Neural progenitor cell (in vitro differentiated cells): ENCODE results near the gene CABP2. TPM values are rescaled to one million over a fixed set of nuclear protein-coding genes. Genes with fewer than 3 reads are reported as not detected.

ENCODE experiments used
- DNase-seq: peaks from one replicate; pipeline ENCODE4 v3.0.0-alpha.2; 2016; ENCODE audit warnings: low spot score
- H2AFZ ChIP-seq: fragments of 200-600 bp; sonication (generic); replicated peaks from 2 replicates; pipeline ENCODE4 v1.6.1; 2016; ENCODE audit warnings: antibody characterized with exemption
- H3F3A ChIP-seq: fragments of 200-600 bp; sonication (generic); 2 replicates; pipeline ENCODE4 v1.6.1; 2016; ENCODE audit warnings: antibody characterized with exemption, low read depth
- H3K27ac ChIP-seq: fragments of 200-600 bp; sonication (generic); 2 replicates; pipeline ENCODE4 v1.5.1; 2016; ENCODE audit warnings: mild to moderate bottlenecking
- H3K27me3 ChIP-seq: fragments of 200-600 bp; sonication (generic); 2 replicates; pipeline ENCODE4 v1.6.1; 2016; ENCODE audit warnings: mild to moderate bottlenecking, moderate library complexity
- H3K36me3 ChIP-seq: fragments of 200-600 bp; sonication (generic); 2 replicates; pipeline ENCODE4 v1.5.1; 2016
- H3K4me1 ChIP-seq: fragments of 200-600 bp; sonication (generic); 2 replicates; pipeline ENCODE4 v1.6.1; 2016; ENCODE audit warnings: mixed run types
- H3K4me2 ChIP-seq: fragments of 200-600 bp; sonication (generic); 2 replicates; pipeline ENCODE4 v1.6.1; 2016
- H3K4me3 ChIP-seq: fragments of 200-600 bp; sonication (generic); 2 replicates; pipeline ENCODE4 v1.5.1; 2016
- H3K79me2 ChIP-seq: fragments of 200-600 bp; sonication (generic); 2 replicates; pipeline ENCODE4 v1.6.1; 2016; ENCODE audit warnings: low read depth
- H3K9ac ChIP-seq: fragments of 200-600 bp; sonication (generic); 2 replicates; pipeline ENCODE4 v1.6.1; 2016
- H3K9me3 ChIP-seq: fragments of 200-600 bp; sonication (generic); 2 replicates; pipeline ENCODE4 v1.5.1; 2016; ENCODE audit warnings: low read depth
- H4K20me1 ChIP-seq: fragments of 200-600 bp; sonication (generic); 2 replicates; pipeline ENCODE4 v1.6.1; 2016; ENCODE audit warnings: low read depth
- H3K27ac Mint-ChIP-seq: 3 replicates; pipeline ENCODE4 v1.8.0; 2021; ENCODE audit warnings: mixed read lengths
- H3K27me3 Mint-ChIP-seq: 2 replicates; pipeline ENCODE4 v1.8.0; 2022; ENCODE audit warnings: low read depth, mild to moderate bottlenecking, inconsistent platforms, moderate library complexity, mixed read lengths; ENCODE audit not compliant: insufficient read depth
- H3K36me3 Mint-ChIP-seq: 3 replicates; pipeline ENCODE4 v1.8.0; 2021; ENCODE audit warnings: mixed read lengths
- H3K4me1 Mint-ChIP-seq: 3 replicates; pipeline ENCODE4 v1.8.0; 2021; ENCODE audit warnings: mixed read lengths
- H3K4me3 Mint-ChIP-seq: 3 replicates; pipeline ENCODE4 v1.8.0; 2021; ENCODE audit warnings: mild to moderate bottlenecking, moderate library complexity, mixed read lengths
- H3K9me3 Mint-ChIP-seq: 3 replicates; pipeline ENCODE4 v1.8.0; 2020; ENCODE audit warnings: mixed read lengths
- CTCF ChIP-seq: fragments of 200-600 bp; sonication (generic); IDR thresholded peaks from 2 replicates; pipeline ENCODE4 v1.5.1; 2017; ENCODE audit warnings: antibody characterized with exemption, mild to moderate bottlenecking
- EZH2 ChIP-seq: fragments of 200-600 bp; sonication (generic); IDR thresholded peaks from 2 replicates; pipeline ENCODE4 v1.6.1; 2017; ENCODE audit warnings: antibody characterized with exemption, mild to moderate bottlenecking, moderate library complexity
- EZH2phosphoT487 ChIP-seq: fragments of 200-600 bp; sonication (generic); IDR thresholded peaks from 2 replicates; pipeline ENCODE4 v1.6.1; 2017; ENCODE audit warnings: antibody characterized with exemption
- total RNA-seq: library from RNA; depleted of rRNA; stranded (reverse); fragments of >200 nt; gene quantifications from 2 replicates; pipeline ENCODE4 v1.2.3, GENCODE V29; 2015; ENCODE audit warnings: low replicate concordance

Gene CABP2
- total RNA-seq, 1 donor from 2014 or later = not detected

GRCh38 chr11:67501854-67502253 lies 21.4 kb downstream of the CABP2 start:
- peaks cover 4% of the 10 kb centered on the region for H3K27me3 Mint-ChIP-seq
- Histone ChIP-seq H3K4me2 (no peak overlapping the region), H3K4me1 (peaks cover 16% of the 10 kb centered on the region), H3K4me3 (no peak overlapping the region), H3K36me3 (no peaks in the 10 kb centered on the region), H3K27me3 (peaks cover 11% of the 10 kb centered on the region), H3K9ac (no peak overlapping the region), H3K79me2 (peaks cover 2% of the 10 kb centered on the region), H3K27ac (no peak overlapping the region), H3K9me3 (no peaks in the 10 kb centered on the region), H4K20me1 (peaks cover 42% of the 10 kb centered on the region), H3F3A (peaks cover 30% of the 10 kb centered on the region), H2AFZ (no peak overlapping the region)
- DNase-seq = no peak
- no peak overlapping the region for H3K4me3 Mint-ChIP-seq
- H3K9me3 Mint-ChIP-seq = no peaks in the 10 kb centered on the region
- peaks cover 19% of the 10 kb centered on the region for H3K4me1 Mint-ChIP-seq
- TF ChIP-seq CTCF (no peak), EZH2 (no peak), EZH2phosphoT487 (no peak)
- H3K36me3 Mint-ChIP-seq = peaks cover 12% of the 10 kb centered on the region
- H3K27ac Mint-ChIP-seq = no peak overlapping the region

GRCh38 chr11:67500831-67501715 lies 22.2 kb downstream of the CABP2 start:
- H3K36me3 ChIP-seq = no peaks in the 10 kb centered on the region
- peaks cover 2% of the 10 kb centered on the region for H3K27me3 Mint-ChIP-seq

GRCh38 chr11:67500484-67500821 lies 22.8 kb downstream of the CABP2 start:
- H3K9ac ChIP-seq = no peak overlapping the region
- H3K4me3 ChIP-seq = no peak overlapping the region
- Mint-ChIP-seq H3K27ac (no peak overlapping the region), H3K4me3 (no peak overlapping the region), H3K27me3 (peaks cover 2% of the 10 kb centered on the region), H3K36me3 (peaks cover 12% of the 10 kb centered on the region), H3K4me1 (peaks cover 10% of the 10 kb centered on the region), H3K9me3 (no peaks in the 10 kb centered on the region)
- no peak overlapping the region for H3K27ac ChIP-seq
- no peak overlapping the region for H2AFZ ChIP-seq
- H4K20me1 ChIP-seq = peaks cover 30% of the 10 kb centered on the region
- no peak overlapping the region for H3K4me2 ChIP-seq
- no peaks in the 10 kb centered on the region for H3K36me3 ChIP-seq
- H3K27me3 ChIP-seq = peaks cover 11% of the 10 kb centered on the region
- peaks cover 18% of the 10 kb centered on the region for H3F3A ChIP-seq
- DNase-seq = no peak
- TF ChIP-seq EZH2 = no peak
- TF ChIP-seq EZH2phosphoT487 = no peak
- no peak for TF ChIP-seq CTCF
- H3K9me3 ChIP-seq = no peaks in the 10 kb centered on the region
- no peaks in the 10 kb centered on the region for H3K79me2 ChIP-seq
- H3K4me1 ChIP-seq = peaks cover 10% of the 10 kb centered on the region

More at GRCh38 chr11:67500831-67501715, 22.2 kb downstream of the CABP2 start:
- Histone ChIP-seq H3F3A (peaks cover 24% of the 10 kb centered on the region), H3K9me3 (no peaks in the 10 kb centered on the region), H4K20me1 (peaks cover 36% of the 10 kb centered on the region), H3K27ac (no peak overlapping the region), H3K27me3 (peaks cover 11% of the 10 kb centered on the region), H3K79me2 (no peaks in the 10 kb centered on the region), H3K4me3 (no peak overlapping the region), H2AFZ (no peak overlapping the region), H3K9ac (no peak overlapping the region), H3K4me2 (no peak overlapping the region), H3K4me1 (peaks cover 16% of the 10 kb centered on the region)
- H3K4me1 Mint-ChIP-seq = peaks cover 12% of the 10 kb centered on the region
- H3K27ac Mint-ChIP-seq = no peak overlapping the region
- peaks cover 12% of the 10 kb centered on the region for H3K36me3 Mint-ChIP-seq
- TF ChIP-seq CTCF (no peak), EZH2 (no peak), EZH2phosphoT487 (no peak)
- DNase-seq = no peak
- H3K4me3 Mint-ChIP-seq = no peak overlapping the region
- H3K9me3 Mint-ChIP-seq = no peaks in the 10 kb centered on the region
